ENCODE results near the gene LIN28B. TPM values are rescaled to one million over a fixed set of nuclear protein-coding genes. Genes with fewer than 3 reads are reported as not detected.

The LIN28B gene
- total and polyA plus RNA-seq, 2 of the 4 experiments (the other 2 are of a cell fraction), result not detected

DNA sequence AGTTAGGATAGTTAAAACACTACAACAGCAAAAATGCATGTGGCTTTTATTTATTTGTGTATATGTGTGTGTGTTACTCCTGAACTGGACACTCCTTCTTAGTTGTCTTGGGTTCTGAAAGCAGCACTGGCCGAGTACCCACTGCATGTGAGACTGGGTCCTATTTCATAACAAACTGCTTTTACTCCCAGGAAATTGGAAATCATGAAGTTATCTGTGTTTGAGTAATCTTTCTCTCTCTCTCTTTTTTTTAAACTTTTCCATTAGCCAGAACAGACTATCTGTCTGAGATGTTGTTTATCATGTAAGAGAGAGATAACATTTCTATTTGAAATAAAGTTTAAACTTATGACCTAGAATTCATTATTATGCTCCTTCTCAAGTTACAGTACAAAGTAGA lies 110.4 kb downstream of the LIN28B start:
- no peaks in the 10 kb centered on the region for H3K9me3 ChIP-seq (ENCODE audit: control insufficient read depth, insufficient read depth, low read length)
- DNase-seq (no peak), ATAC-seq (ENCODE audit: low read depth) (no peak)
- H3K79me1 ChIP-seq (ENCODE audit: low read depth in 1 of 2, low read length in 2 of 2), result no peaks in the 10 kb centered on the region
- H3K14ac ChIP-seq (replicated peaks; ENCODE audit: low read depth, low read length), result no peak overlapping the region
- H4K8ac ChIP-seq (ENCODE audit: low read depth in 2 of 2, low read length in 2 of 2), result no peak overlapping the region
- H3K4me1 ChIP-seq (ENCODE audit: control insufficient read depth, insufficient read depth, low read length), result no peaks in the 10 kb centered on the region
- H3K23ac ChIP-seq (ENCODE audit: low read depth, low read length), result no peak overlapping the region
- H4K20me1 ChIP-seq (ENCODE audit: insufficient read depth, low read length), result no peaks in the 10 kb centered on the region
- H2AK9ac ChIP-seq (replicated peaks; ENCODE audit: low read depth, low read length, poor library complexity), result no peak overlapping the region
- CTCF ChIA-PET, result no interaction called here
- no peak overlapping the region for H2AK5ac ChIP-seq (ENCODE audit: low read depth, low read length)
- H3K4ac ChIP-seq (ENCODE audit: low read depth, low read length), result no peak overlapping the region
- dilution Hi-C loops (cut with HindIII; ENCODE audit: low sequenced_read_pairs, unreplicated experiment) (no loop called here), in situ Hi-C loops (cut with MboI; ENCODE audit: low sequenced_read_pairs) (no loop called here), intact Hi-C loops (cut with micrococcal nuclease) (no loop called here)
- no peak overlapping the region for H2BK5ac ChIP-seq (ENCODE audit: low read depth, low read length, poor library complexity, severe bottlenecking)
- WGBS, 2 experiments (ENCODE audit: extremely low coverage in 2 of 2, insufficient read length in 1 of 2), result no CpG with 5 or more reads among the region's 1 CpG
- no peak overlapping the region for H2BK15ac ChIP-seq (ENCODE audit: low read depth, low read length)
- no peaks in the 10 kb centered on the region for H3K9me1 ChIP-seq (ENCODE audit: insufficient read depth, low read length)
- H4K91ac ChIP-seq (ENCODE audit: insufficient read depth, low read depth, low read length), result no peak overlapping the region
- TF ChIP-seq, protein P1, sequence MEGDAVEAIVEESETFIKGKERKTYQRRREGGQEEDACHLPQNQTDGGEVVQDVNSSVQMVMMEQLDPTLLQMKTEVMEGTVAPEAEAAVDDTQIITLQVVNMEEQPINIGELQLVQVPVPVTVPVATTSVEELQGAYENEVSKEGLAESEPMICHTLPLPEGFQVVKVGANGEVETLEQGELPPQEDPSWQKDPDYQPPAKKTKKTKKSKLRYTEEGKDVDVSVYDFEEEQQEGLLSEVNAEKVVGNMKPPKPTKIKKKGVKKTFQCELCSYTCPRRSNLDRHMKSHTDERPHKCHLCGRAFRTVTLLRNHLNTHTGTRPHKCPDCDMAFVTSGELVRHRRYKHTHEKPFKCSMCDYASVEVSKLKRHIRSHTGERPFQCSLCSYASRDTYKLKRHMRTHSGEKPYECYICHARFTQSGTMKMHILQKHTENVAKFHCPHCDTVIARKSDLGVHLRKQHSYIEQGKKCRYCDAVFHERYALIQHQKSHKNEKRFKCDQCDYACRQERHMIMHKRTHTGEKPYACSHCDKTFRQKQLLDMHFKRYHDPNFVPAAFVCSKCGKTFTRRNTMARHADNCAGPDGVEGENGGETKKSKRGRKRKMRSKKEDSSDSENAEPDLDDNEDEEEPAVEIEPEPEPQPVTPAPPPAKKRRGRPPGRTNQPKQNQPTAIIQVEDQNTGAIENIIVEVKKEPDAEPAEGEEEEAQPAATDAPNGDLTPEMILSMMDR (conservative IDR thresholded peaks at IDR 0.05; ENCODE audit: low read depth, low read length), result no peak
- TF ChIP-seq RCOR1 (IDR thresholded peaks at IDR 0.05; ENCODE audit: insufficient replicate concordance, low read length) (no peak), MXI1 (IDR thresholded peaks at IDR 0.05; ENCODE audit: borderline replicate concordance, low read depth, low read length) (no peak), RAD21 (IDR thresholded peaks at IDR 0.05; ENCODE audit: low read length) (no peak), NFE2L2 (IDR thresholded peaks at IDR 0.05; ENCODE audit: low read depth, low read length) (no peak), BHLHE40 (IDR thresholded peaks at IDR 0.05; ENCODE audit: low read depth, low read length) (no peak), SMC3 (IDR thresholded peaks at IDR 0.05; ENCODE audit: low read depth, low read length) (no peak), MAFK (IDR thresholded peaks at IDR 0.05; ENCODE audit: low read depth, low read length) (no peak), MAZ (IDR thresholded peaks at IDR 0.05; ENCODE audit: borderline replicate concordance, low read depth, low read length) (no peak), CEBPB (IDR thresholded peaks at IDR 0.05; ENCODE audit: low read depth, low read length) (no peak), CHD1 (IDR thresholded peaks at IDR 0.05; ENCODE audit: low read depth, low read length) (no peak), RFX5 (IDR thresholded peaks at IDR 0.05; ENCODE audit: low read depth, low read length) (no peak), FOS (IDR thresholded peaks at IDR 0.05; ENCODE audit: low read depth, low read length) (no peak), POLR2A (IDR thresholded peaks at IDR 0.05; ENCODE audit: low read depth, low read length) (no peak)
- TF ChIP-seq, protein P2, sequence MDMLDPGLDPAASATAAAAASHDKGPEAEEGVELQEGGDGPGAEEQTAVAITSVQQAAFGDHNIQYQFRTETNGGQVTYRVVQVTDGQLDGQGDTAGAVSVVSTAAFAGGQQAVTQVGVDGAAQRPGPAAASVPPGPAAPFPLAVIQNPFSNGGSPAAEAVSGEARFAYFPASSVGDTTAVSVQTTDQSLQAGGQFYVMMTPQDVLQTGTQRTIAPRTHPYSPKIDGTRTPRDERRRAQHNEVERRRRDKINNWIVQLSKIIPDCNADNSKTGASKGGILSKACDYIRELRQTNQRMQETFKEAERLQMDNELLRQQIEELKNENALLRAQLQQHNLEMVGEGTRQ (IDR thresholded peaks at IDR 0.05; ENCODE audit: low read depth, low read length), result no peak
- TF ChIP-seq, protein P3, sequence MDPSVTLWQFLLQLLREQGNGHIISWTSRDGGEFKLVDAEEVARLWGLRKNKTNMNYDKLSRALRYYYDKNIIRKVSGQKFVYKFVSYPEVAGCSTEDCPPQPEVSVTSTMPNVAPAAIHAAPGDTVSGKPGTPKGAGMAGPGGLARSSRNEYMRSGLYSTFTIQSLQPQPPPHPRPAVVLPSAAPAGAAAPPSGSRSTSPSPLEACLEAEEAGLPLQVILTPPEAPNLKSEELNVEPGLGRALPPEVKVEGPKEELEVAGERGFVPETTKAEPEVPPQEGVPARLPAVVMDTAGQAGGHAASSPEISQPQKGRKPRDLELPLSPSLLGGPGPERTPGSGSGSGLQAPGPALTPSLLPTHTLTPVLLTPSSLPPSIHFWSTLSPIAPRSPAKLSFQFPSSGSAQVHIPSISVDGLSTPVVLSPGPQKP (IDR thresholded peaks at IDR 0.05; ENCODE audit: borderline replicate concordance, low read depth, low read length), result no peak
- POLR2A ChIA-PET (ENCODE audit: unreplicated experiment), result no interaction called here
- H2BK20ac ChIP-seq (ENCODE audit: low read depth, low read length), result no peak overlapping the region
- no peak overlapping the region for H3K27ac ChIP-seq (ENCODE audit: insufficient read depth, low read length)
- BruUV-seq (replicated peaks), result no TSS peak
- H3K4me2 ChIP-seq (ENCODE audit: low read depth, low read length), result no peak overlapping the region
- H3K36me3 ChIP-seq (ENCODE audit: control insufficient read depth, insufficient read depth, low read length), result no peaks in the 10 kb centered on the region
- H3K18ac ChIP-seq (ENCODE audit: low read depth, low read length), result no peak overlapping the region
- no peak overlapping the region for H3K4me3 ChIP-seq (ENCODE audit: insufficient read depth, low read depth, low read length)
- no peak overlapping the region for H3K56ac ChIP-seq (ENCODE audit: extremely low read depth, insufficient read depth, low read length)
- H4K5ac ChIP-seq (ENCODE audit: low read depth, low read length), result no peak overlapping the region
- H2AFZ ChIP-seq (replicated peaks; ENCODE audit: low read length, poor library complexity), result no peak overlapping the region
- H2BK120ac ChIP-seq (ENCODE audit: low read depth, low read length), result no peak overlapping the region
- H3K9ac ChIP-seq (ENCODE audit: low read depth, low read length), result no peak overlapping the region
- peaks cover 12% of the 10 kb centered on the region; the same call in 1 of the 2 replicates for H3K27me3 ChIP-seq (ENCODE audit: control insufficient read depth, insufficient read depth, low read length)
